Ascending aorta (tissue), 2 donors: ENCODE results near the gene SLC25A52. TPM values are rescaled to one million over a fixed set of nuclear protein-coding genes. Genes with fewer than 3 reads are reported as not detected.

ENCODE experiments used
- DNase-seq, 2 donors: peaks; one replicate each; pipeline ENCODE4 v3.0.0-alpha.2; 2019; ENCODE audit warnings: low spot score in 2 of 2
- H3K27ac ChIP-seq, 2 donors: fragments of 200-600 bp; sonication (generic); one replicate each; pipeline ENCODE4 v1.5.1; 2016 to 2017; ENCODE audit warnings: mild to moderate bottlenecking in 1 of 2
- H3K27me3 ChIP-seq: fragments of 200-600 bp; sonication (generic); one replicate; pipeline ENCODE4 v1.5.1; 2017
- H3K36me3 ChIP-seq, 2 donors: fragments of 200-600 bp; sonication (generic); one replicate each; pipeline ENCODE4 v1.5.1; 2016
- H3K4me1 ChIP-seq, 2 donors: fragments of 200-600 bp; sonication (generic); one replicate each; pipeline ENCODE4 v1.5.1; 2016 to 2017; ENCODE audit warnings: mild to moderate bottlenecking in 1 of 2
- H3K4me3 ChIP-seq, 2 donors: fragments of 200-600 bp; sonication (generic); one replicate each; pipeline ENCODE4 v1.5.1; 2016 to 2017; ENCODE audit warnings: mild to moderate bottlenecking in 1 of 2
- H3K9me3 ChIP-seq, 2 donors: fragments of 200-600 bp; sonication (generic); one replicate each; pipeline ENCODE4 v1.5.1; 2016
- intact Hi-C: fragments of 100-400 bp; cut with DNase I; formaldehyde crosslinking; loops from one replicate; pipeline ENCODE4 v1.15.1; 2023
- total RNA-seq: library from RNA; depleted of rRNA; stranded (reverse); fragments of >200 nt; gene quantifications from one replicate; pipeline ENCODE4 v1.1.0, GENCODE V29; 2016
- TF ChIP-seq, protein P1 (sequence below), 3 experiments: fragments of 200-600 bp in 2 of 3; fragments of 450-650 bp in 1 of 3; sonication (generic) in 2 of 3; IDR thresholded peaks; one replicate each; pipeline ENCODE4 v1.5.1; 2016 to 2019; ENCODE audit warnings: antibody characterized with exemption in 3 of 3, mild to moderate bottlenecking in 1 of 3, moderate library complexity in 1 of 3

SLC25A52 gene
- total RNA-seq, 1 donor from 2014 or later, result not detected

DNA sequence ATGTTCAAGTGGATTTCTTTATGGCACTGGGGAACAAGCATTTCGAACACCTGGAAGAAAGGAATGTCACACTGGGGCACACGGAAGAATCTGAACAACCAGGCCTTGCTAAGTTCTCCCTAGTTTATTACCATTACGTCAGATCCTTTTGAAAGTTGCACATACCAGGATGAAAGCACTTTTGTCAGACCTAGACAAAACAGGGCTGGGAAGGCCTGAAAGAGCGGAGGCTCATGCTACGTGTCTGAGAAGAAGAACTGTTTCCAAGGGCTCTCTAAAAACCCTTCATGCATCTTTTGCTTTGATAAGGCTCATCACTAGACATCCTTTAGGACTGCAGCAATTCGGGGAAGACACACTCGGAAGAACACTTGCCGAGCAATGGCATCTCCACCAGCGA lies 15.4 kb upstream of the SLC25A52 start:
- H3K27ac ChIP-seq, result no peak overlapping the region
- no peaks in the 10 kb centered on the region for H3K36me3 ChIP-seq
- no peak for DNase-seq
- H3K4me3 ChIP-seq, result no peak overlapping the region
- intact Hi-C loops, result no loop called here
- peaks cover 0 to 25% of the 10 kb centered on the region in 2 donors for H3K9me3 ChIP-seq
- TF ChIP-seq, protein P1, sequence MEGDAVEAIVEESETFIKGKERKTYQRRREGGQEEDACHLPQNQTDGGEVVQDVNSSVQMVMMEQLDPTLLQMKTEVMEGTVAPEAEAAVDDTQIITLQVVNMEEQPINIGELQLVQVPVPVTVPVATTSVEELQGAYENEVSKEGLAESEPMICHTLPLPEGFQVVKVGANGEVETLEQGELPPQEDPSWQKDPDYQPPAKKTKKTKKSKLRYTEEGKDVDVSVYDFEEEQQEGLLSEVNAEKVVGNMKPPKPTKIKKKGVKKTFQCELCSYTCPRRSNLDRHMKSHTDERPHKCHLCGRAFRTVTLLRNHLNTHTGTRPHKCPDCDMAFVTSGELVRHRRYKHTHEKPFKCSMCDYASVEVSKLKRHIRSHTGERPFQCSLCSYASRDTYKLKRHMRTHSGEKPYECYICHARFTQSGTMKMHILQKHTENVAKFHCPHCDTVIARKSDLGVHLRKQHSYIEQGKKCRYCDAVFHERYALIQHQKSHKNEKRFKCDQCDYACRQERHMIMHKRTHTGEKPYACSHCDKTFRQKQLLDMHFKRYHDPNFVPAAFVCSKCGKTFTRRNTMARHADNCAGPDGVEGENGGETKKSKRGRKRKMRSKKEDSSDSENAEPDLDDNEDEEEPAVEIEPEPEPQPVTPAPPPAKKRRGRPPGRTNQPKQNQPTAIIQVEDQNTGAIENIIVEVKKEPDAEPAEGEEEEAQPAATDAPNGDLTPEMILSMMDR (IDR thresholded peaks at IDR 0.05), result no peak
- no peaks in the 10 kb centered on the region for H3K4me1 ChIP-seq
- no peaks in the 10 kb centered on the region for H3K27me3 ChIP-seq

DNA sequence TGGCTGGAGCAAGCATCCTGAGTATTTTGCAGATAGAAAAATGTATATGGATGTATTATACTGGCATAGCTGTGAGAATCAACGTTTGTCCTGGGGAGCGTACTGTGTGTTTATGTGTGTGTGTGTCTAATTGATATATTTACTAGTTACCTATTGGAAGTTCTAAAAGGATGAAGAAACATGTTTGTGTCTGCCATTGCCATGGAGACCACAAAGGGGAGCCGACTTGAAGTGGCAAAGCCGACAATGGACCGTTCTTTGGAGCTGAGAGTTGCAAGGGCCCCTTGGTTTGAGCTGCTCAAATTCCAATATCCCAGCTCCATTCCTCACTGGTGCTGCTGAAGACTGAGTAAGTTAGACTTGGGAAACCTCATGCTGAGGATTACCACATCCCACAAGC lies 14.3 kb upstream of the SLC25A52 start:
- Histone ChIP-seq H3K4me1 (no peaks in the 10 kb centered on the region), H3K27me3 (no peaks in the 10 kb centered on the region), H3K9me3 (peaks cover 0 to 17% of the 10 kb centered on the region in 2 donors), H3K36me3 (no peaks in the 10 kb centered on the region), H3K27ac (no peak overlapping the region), H3K4me3 (no peak overlapping the region)
- no peak for DNase-seq
- intact Hi-C loops, result no loop called here
- TF ChIP-seq, protein P1 (IDR thresholded peaks at IDR 0.05), result no peak

DNA sequence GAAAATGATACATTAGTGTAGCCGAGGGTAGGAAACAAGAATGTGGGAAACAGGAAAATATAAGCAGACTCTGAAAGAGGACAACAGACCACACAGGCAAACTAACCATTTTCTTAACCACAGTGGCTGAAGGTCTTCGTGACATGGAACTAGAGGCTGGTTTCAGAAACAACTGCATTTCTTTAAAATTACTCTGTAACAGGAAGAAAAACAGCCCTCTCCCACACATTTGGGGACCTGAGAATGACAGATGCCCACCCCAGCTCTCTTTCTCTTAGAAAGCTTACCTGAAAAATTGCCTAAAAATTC lies 13.8 kb upstream of the SLC25A52 start:
- TF ChIP-seq, protein P1 (IDR thresholded peaks at IDR 0.05), result no peak
- H3K36me3 ChIP-seq, result no peaks in the 10 kb centered on the region
- no peaks in the 10 kb centered on the region for H3K27me3 ChIP-seq
- no peak overlapping the region for H3K4me3 ChIP-seq
- H3K9me3 ChIP-seq, result peaks cover 0 to 17% of the 10 kb centered on the region in 2 donors
- no peaks in the 10 kb centered on the region for H3K4me1 ChIP-seq
- intact Hi-C loops, result no loop called here
- DNase-seq, result no peak
- H3K27ac ChIP-seq, result no peak overlapping the region

DNA sequence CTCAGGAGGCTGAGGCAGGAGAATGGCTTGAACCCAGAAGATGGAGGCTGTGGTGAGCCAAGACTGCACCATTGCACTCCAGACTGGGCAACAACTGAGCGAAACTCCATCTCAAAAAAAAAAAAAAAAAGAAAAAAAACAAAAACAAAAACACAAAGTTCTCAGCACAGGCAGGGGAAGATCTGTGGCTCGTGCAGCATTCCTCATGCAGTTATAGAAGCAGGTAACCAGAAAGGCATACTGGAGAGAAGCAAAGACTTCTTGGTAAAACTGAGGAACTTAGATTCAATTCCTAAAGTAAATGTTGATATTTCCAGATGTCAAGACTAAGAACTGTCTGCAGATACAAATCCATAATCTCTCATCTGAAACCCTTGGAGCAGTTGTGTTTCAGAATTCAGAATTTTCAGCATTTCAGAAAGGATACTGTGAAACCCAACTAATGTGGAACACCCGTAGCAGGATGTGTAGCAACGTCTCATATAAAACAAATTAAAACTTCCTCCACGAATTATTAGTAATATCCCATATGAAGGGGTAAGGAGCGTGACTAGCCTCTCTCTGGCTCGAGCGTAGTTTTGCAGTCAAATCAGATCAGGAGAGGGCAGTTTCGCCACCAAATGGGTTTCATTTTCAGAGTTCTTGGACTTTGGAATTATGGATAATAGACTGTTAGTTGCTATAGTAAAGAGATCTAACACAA lies 13.2 kb upstream of the SLC25A52 start:
- Histone ChIP-seq H3K9me3 (peaks cover 0 to 13% of the 10 kb centered on the region in 2 donors), H3K27me3 (no peaks in the 10 kb centered on the region), H3K4me1 (no peaks in the 10 kb centered on the region), H3K36me3 (no peaks in the 10 kb centered on the region), H3K4me3 (no peak overlapping the region), H3K27ac (no peak overlapping the region)
- intact Hi-C loops, result no loop called here
- TF ChIP-seq, protein P1 (IDR thresholded peaks at IDR 0.05), result no peak
- no peak for DNase-seq

DNA sequence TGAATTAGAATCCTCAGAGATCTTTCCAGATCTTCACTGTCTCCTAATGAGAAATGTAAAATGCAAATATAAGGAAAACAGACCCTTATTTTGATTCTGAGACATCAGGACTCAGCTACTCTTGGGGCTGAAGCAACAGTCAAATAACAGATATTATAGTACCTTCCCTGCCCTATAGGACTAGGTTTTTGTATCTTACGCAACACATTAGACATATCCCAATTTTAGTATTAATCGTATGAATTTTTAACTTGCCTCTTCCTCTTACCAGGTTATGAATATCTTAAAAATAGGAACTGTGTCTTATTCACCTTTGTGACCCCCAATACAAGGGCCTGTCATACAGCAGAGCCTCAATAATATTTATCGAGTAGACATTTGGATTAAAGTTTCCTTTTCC lies 12.0 kb upstream of the SLC25A52 start:
- no peak for DNase-seq
- no peaks in the 10 kb centered on the region for H3K27me3 ChIP-seq
- H3K4me1 ChIP-seq, result no peaks in the 10 kb centered on the region

More for the DNA sequence above, 12.0 kb upstream of the SLC25A52 start:
- H3K9me3 ChIP-seq, result peaks cover 0 to 1% of the 10 kb centered on the region in 2 donors
- H3K4me3 ChIP-seq, result no peak overlapping the region
- intact Hi-C loops, result no loop called here
- H3K36me3 ChIP-seq, result no peaks in the 10 kb centered on the region
- TF ChIP-seq, protein P1 (IDR thresholded peaks at IDR 0.05), result no peak
- no peak overlapping the region for H3K27ac ChIP-seq
